ENCODE results near the gene USP21.

Gene USP21

GRCh38 chr1:161164901-161165610, 5.8 kb downstream of the USP21 start:
- H3K4me3 ChIP-seq (ENCODE audit: low read depth, low read length, poor library complexity, severe bottlenecking) = peak overlapping the region; percentile 79
- TF ChIP-seq CTCF (IDR thresholded peaks at IDR 0.05; ENCODE audit: low read length) = no peak
- no peak for TF ChIP-seq EZH2 (IDR thresholded peaks at IDR 0.05; ENCODE audit: borderline replicate concordance, low read length)
- no peaks in the 10 kb centered on the region for H3K9me3 ChIP-seq (ENCODE audit: low read length)
- no peaks in the 10 kb centered on the region for H3K79me2 ChIP-seq (ENCODE audit: insufficient read depth, low read length)
- H2AFZ ChIP-seq (ENCODE audit: low read length) = no peak overlapping the region
- peak overlapping the region; percentile 69 for H3K27ac ChIP-seq (ENCODE audit: low read depth, low read length, poor library complexity, severe bottlenecking)
- H3K4me2 ChIP-seq (ENCODE audit: low read length) = peak overlapping the region; percentile 91
- H3K9me2 ChIP-seq (ENCODE audit: low read depth, low read length) = no peaks in the 10 kb centered on the region
- H3K27me3 ChIP-seq (ENCODE audit: insufficient read depth, low read length) = no peaks in the 10 kb centered on the region
- H4K20me1 ChIP-seq (ENCODE audit: insufficient read depth, low read length) = no peaks in the 10 kb centered on the region
- peaks cover 47% of the 10 kb centered on the region; the same call in 1 of the 2 replicates for H3K36me3 ChIP-seq (ENCODE audit: insufficient read depth, low read length)
- H3K4me1 ChIP-seq (ENCODE audit: insufficient read depth, low read length, severe bottlenecking) = peaks cover 36% of the 10 kb centered on the region
- H3F3A ChIP-seq (ENCODE audit: insufficient read depth, low read length) = peaks cover 5% of the 10 kb centered on the region
- H3K9ac ChIP-seq (ENCODE audit: low read length) = peak overlapping the region; percentile 63

GRCh38 chr1:161165742-161166668, 6.7 kb downstream of the USP21 start, which contains the start of gene PPOX:
Gene PPOX, plus strand, starts transcription at chr1:161166426. Its CDS starts 422 bp downstream, at chr1:161166848.
- Histone ChIP-seq H3K9me3 (ENCODE audit: low read length) (no peaks in the 10 kb centered on the region), H4K20me1 (ENCODE audit: insufficient read depth, low read length) (no peaks in the 10 kb centered on the region), H3K4me1 (ENCODE audit: insufficient read depth, low read length, severe bottlenecking) (peaks cover 27% of the 10 kb centered on the region), H3K9me2 (ENCODE audit: low read depth, low read length) (no peaks in the 10 kb centered on the region), H3K9ac (ENCODE audit: low read length) (peak within 1 kb of the TSS; percentile 83), H3K79me2 (ENCODE audit: insufficient read depth, low read length) (no peaks in the 10 kb centered on the region), H3K36me3 (ENCODE audit: insufficient read depth, low read length) (peaks cover 50% of the 10 kb centered on the region), H3K4me3 (ENCODE audit: low read depth, low read length, poor library complexity, severe bottlenecking) (peak within 1 kb of the TSS; percentile 79), H3K4me2 (ENCODE audit: low read length) (peak within 1 kb of the TSS; percentile 91), H3K27ac (ENCODE audit: low read depth, low read length, poor library complexity, severe bottlenecking) (peak within 1 kb of the TSS; percentile 69), H3K27me3 (ENCODE audit: insufficient read depth, low read length) (no peaks in the 10 kb centered on the region), H3F3A (ENCODE audit: insufficient read depth, low read length) (peaks cover 5% of the 10 kb centered on the region), H2AFZ (ENCODE audit: low read length) (no peak within 1 kb of the TSS)
- peak; percentile 91 for TF ChIP-seq CTCF (IDR thresholded peaks at IDR 0.05; ENCODE audit: low read length)
- no peak for TF ChIP-seq EZH2 (IDR thresholded peaks at IDR 0.05; ENCODE audit: borderline replicate concordance, low read length)

- H3K9ac ChIP-seq (ENCODE audit: low read length) = peak overlapping the region; percentile 83
- H3K36me3 ChIP-seq (ENCODE audit: insufficient read depth, low read length) = peaks cover 57% of the 10 kb centered on the region
- H3K4me3 ChIP-seq (ENCODE audit: low read depth, low read length, poor library complexity, severe bottlenecking) = peak overlapping the region; percentile 79
- no peaks in the 10 kb centered on the region for H3K79me2 ChIP-seq (ENCODE audit: insufficient read depth, low read length)
- no peaks in the 10 kb centered on the region for H4K20me1 ChIP-seq (ENCODE audit: insufficient read depth, low read length)
- H3K4me2 ChIP-seq (ENCODE audit: low read length) = peak overlapping the region; percentile 91
- no peak overlapping the region for H2AFZ ChIP-seq (ENCODE audit: low read length)
- no peaks in the 10 kb centered on the region for H3K27me3 ChIP-seq (ENCODE audit: insufficient read depth, low read length)
- H3K9me2 ChIP-seq (ENCODE audit: low read depth, low read length) = no peaks in the 10 kb centered on the region
- H3K9me3 ChIP-seq (ENCODE audit: low read length) = no peaks in the 10 kb centered on the region
- peaks cover 5% of the 10 kb centered on the region for H3F3A ChIP-seq (ENCODE audit: insufficient read depth, low read length)
- 0 out of 2 replicates have a peak, but pooled peaks have one; percentile 6 for TF ChIP-seq CTCF (IDR thresholded peaks at IDR 0.05; ENCODE audit: low read length)
- no peak for TF ChIP-seq EZH2 (IDR thresholded peaks at IDR 0.05; ENCODE audit: borderline replicate concordance, low read length)
- peaks cover 21% of the 10 kb centered on the region for H3K4me1 ChIP-seq (ENCODE audit: insufficient read depth, low read length, severe bottlenecking)
- H3K27ac ChIP-seq (ENCODE audit: low read depth, low read length, poor library complexity, severe bottlenecking) = peak overlapping the region; percentile 28
These were observed 7.6 kb downstream of the USP21 start for GRCh38 chr1:161166669-161167548.

Data from OCI-LY1 (cell line).